Colonic mucosa (tissue), 4 donors: ENCODE data around the gene CHST9. TPM values are rescaled to one million over a fixed set of nuclear protein-coding genes. Genes with fewer than 3 reads are reported as not detected.

Source experiments
- DNase-seq: peaks from one replicate; pipeline ENCODE4 v3.0.0-alpha.2; 2020
- H3K27ac ChIP-seq: fragments of 200-600 bp; one replicate; pipeline ENCODE4 v1.8.0; 2021
- H3K27me3 ChIP-seq: fragments of 200-600 bp; one replicate; pipeline ENCODE4 v1.8.0; 2021
- H3K36me3 ChIP-seq: fragments of 200-600 bp; one replicate; pipeline ENCODE4 v1.8.0; 2021
- H3K4me1 ChIP-seq: fragments of 200-600 bp; one replicate; pipeline ENCODE4 v1.8.0; 2021; ENCODE audit warnings: mild to moderate bottlenecking
- H3K4me3 ChIP-seq: fragments of 200-600 bp; one replicate; pipeline ENCODE4 v1.8.0; 2021
- H3K9ac ChIP-seq, 2 donors: one replicate each; pipeline ENCODE4 v1.7.0; 2013; ENCODE audit warnings: control low read depth in 2 of 2, low read depth in 2 of 2, low read length in 2 of 2
- H3K9me3 ChIP-seq: fragments of 200-600 bp; one replicate; pipeline ENCODE4 v1.8.0; 2021
- intact Hi-C: fragments of 100-400 bp; cut with DNase I; formaldehyde crosslinking; loops from one replicate; pipeline ENCODE4 v1.14.1; 2022
- total RNA-seq, 2 donors: library from RNA; stranded (reverse); fragmentation: NEBNext Ultra II Directional in 1 of 2; extraction: Animal tissue kit (Norgen Biotek cat#: 25700) in 1 of 2; gene quantifications; one replicate each; pipeline ENCODE4 v1.2.1, GENCODE V29; 2021
- TF ChIP-seq, protein P1 (sequence below): fragments of 200-600 bp; IDR thresholded peaks from one replicate; pipeline ENCODE4 v1.8.0; 2022; ENCODE audit warnings: antibody characterized with exemption, mild to moderate bottlenecking
- donor health status: healthy.
- donor health status: DM: no; HTN: no; CAD: no.
- donor health status: DM: no; HTN: no; CAD: no.

The CHST9 gene
- total RNA-seq, 2 donors from 2014 or later = 0.05 to 0.32 TPM

- Histone ChIP-seq H3K4me1 (no peaks in the 10 kb centered on the region), H3K9ac (no peak overlapping the region), H3K4me3 (no peak overlapping the region), H3K36me3 (no peaks in the 10 kb centered on the region), H3K9me3 (no peaks in the 10 kb centered on the region), H3K27ac (no peak overlapping the region), H3K27me3 (no peaks in the 10 kb centered on the region)
- no peak for DNase-seq
- TF ChIP-seq, protein P1, sequence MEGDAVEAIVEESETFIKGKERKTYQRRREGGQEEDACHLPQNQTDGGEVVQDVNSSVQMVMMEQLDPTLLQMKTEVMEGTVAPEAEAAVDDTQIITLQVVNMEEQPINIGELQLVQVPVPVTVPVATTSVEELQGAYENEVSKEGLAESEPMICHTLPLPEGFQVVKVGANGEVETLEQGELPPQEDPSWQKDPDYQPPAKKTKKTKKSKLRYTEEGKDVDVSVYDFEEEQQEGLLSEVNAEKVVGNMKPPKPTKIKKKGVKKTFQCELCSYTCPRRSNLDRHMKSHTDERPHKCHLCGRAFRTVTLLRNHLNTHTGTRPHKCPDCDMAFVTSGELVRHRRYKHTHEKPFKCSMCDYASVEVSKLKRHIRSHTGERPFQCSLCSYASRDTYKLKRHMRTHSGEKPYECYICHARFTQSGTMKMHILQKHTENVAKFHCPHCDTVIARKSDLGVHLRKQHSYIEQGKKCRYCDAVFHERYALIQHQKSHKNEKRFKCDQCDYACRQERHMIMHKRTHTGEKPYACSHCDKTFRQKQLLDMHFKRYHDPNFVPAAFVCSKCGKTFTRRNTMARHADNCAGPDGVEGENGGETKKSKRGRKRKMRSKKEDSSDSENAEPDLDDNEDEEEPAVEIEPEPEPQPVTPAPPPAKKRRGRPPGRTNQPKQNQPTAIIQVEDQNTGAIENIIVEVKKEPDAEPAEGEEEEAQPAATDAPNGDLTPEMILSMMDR = no peak
- intact Hi-C loops = no loop called here
These were observed 275.4 kb downstream of the CHST9 start for GRCh38 chr18:26909599-26910290.

GRCh38 chr18:26908906-26909305 is 276.2 kb downstream of the CHST9 start:
- H3K9ac ChIP-seq = no peak overlapping the region
- no peaks in the 10 kb centered on the region for H3K4me1 ChIP-seq
- no peaks in the 10 kb centered on the region for H3K36me3 ChIP-seq
- no peak for DNase-seq
- no peaks in the 10 kb centered on the region for H3K27me3 ChIP-seq
- no peak overlapping the region for H3K4me3 ChIP-seq
- no peak overlapping the region for H3K27ac ChIP-seq
- intact Hi-C loops = no loop called here
- H3K9me3 ChIP-seq = no peaks in the 10 kb centered on the region
- TF ChIP-seq, protein P1 = no peak

GRCh38 chr18:26902291-26902690 is 282.8 kb downstream of the CHST9 start:
- Histone ChIP-seq H3K27ac (no peak overlapping the region), H3K9me3 (no peaks in the 10 kb centered on the region), H3K36me3 (no peaks in the 10 kb centered on the region), H3K9ac (no peak overlapping the region), H3K27me3 (no peaks in the 10 kb centered on the region), H3K4me3 (no peak overlapping the region), H3K4me1 (no peaks in the 10 kb centered on the region)
- no peak for DNase-seq
- TF ChIP-seq, protein P1 = no peak
- intact Hi-C loops = no loop called here

- Histone ChIP-seq H3K9me3 (no peaks in the 10 kb centered on the region), H3K27ac (no peak overlapping the region), H3K9ac (no peak overlapping the region), H3K36me3 (no peaks in the 10 kb centered on the region), H3K4me1 (no peaks in the 10 kb centered on the region), H3K27me3 (no peaks in the 10 kb centered on the region), H3K4me3 (no peak overlapping the region)
- intact Hi-C loops = no loop called here
- TF ChIP-seq, protein P1 = no peak
- no peak for DNase-seq
These were observed 284.1 kb downstream of the CHST9 start for GRCh38 chr18:26901020-26901419.

DNA sequence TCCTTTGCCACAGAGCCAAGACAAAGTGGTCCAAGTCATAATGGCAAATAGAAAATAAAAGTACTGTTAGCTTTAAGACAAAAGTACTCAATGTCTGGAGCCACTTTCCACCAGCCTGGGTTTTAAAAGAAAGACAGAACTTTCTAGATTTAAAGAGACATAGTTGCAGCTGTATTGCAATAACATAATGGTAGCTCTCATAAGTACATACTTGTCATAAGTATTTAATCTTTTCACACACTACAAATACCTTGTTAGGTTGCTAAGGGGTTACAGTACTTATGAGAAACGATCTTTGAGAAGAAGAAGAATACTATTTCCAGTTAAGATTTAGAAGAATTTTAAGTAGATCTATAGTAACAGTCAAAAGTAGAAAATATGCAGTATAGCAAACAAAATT is 290.7 kb downstream of the CHST9 start:
- Histone ChIP-seq H3K27ac (no peak overlapping the region), H3K27me3 (no peaks in the 10 kb centered on the region), H3K9ac (no peak overlapping the region), H3K36me3 (no peaks in the 10 kb centered on the region), H3K4me3 (no peak overlapping the region), H3K9me3 (no peaks in the 10 kb centered on the region), H3K4me1 (no peaks in the 10 kb centered on the region)
- TF ChIP-seq, protein P1 = no peak
- no peak for DNase-seq
- intact Hi-C loops = no loop called here
